Activated T-cell treated with anti-CD3 and anti-CD28 coated beads, Interleukin-2, amount 50 U/mL, for 24 hours (primary cell): ENCODE measurements around the gene PEX13.
"Not testable (repeated sequence)": the region's sequence is repeated elsewhere in the genome, so short reads cannot be mapped to it uniquely, and the experiment has no call there.

Experiments
- DNase-seq: peaks from one replicate; pipeline ENCODE4 v3.0.0-alpha.2; 2020
- H3K27ac Mint-ChIP-seq: 2 replicates; pipeline ENCODE4 v1.8.0; 2020; ENCODE audit warnings: mild to moderate bottlenecking, mixed read lengths
- H3K27me3 Mint-ChIP-seq: 2 replicates; pipeline ENCODE4 v1.8.0; 2020; ENCODE audit warnings: mixed read lengths
- H3K36me3 Mint-ChIP-seq: 2 replicates; pipeline ENCODE4 v1.8.0; 2020; ENCODE audit warnings: low read depth, mixed read lengths
- H3K4me1 Mint-ChIP-seq: 2 replicates; pipeline ENCODE4 v1.8.0; 2020; ENCODE audit warnings: low read depth, mixed read lengths
- H3K4me3 Mint-ChIP-seq: 2 replicates; pipeline ENCODE4 v1.8.0; 2020; ENCODE audit warnings: mild to moderate bottlenecking, moderate library complexity, mixed read lengths
- H3K9me3 Mint-ChIP-seq: 2 replicates; pipeline ENCODE4 v1.8.0; 2020; ENCODE audit warnings: mixed read lengths

Gene PEX13

DNA sequence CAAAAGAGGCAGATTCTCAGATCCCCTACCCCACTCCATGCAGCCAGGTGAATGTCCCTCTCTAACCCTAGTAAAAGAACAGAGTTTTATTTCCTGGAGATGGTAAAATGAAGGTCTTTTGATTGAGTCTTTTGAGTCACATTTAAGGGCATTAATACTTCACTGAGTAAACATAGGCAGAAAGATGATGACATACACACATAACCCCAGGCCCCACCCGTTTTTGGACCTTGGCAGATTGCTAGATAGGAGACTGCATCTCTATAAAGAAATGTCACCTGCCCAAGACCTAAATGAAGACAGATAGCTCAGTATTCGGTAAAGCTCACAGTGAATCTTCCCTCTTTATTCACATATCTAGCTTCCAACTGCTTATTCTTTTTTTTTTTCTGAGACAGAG, 28.3 kb upstream of the PEX13 start:
- Mint-ChIP-seq H3K4me1 (peaks cover 13% of the 10 kb centered on the region), H3K27ac (no peak overlapping the region), H3K9me3 (peaks cover 6% of the 10 kb centered on the region), H3K27me3 (no peaks in the 10 kb centered on the region), H3K4me3 (no peak overlapping the region), H3K36me3 (peaks cover 20% of the 10 kb centered on the region)
- no peak for DNase-seq

DNA sequence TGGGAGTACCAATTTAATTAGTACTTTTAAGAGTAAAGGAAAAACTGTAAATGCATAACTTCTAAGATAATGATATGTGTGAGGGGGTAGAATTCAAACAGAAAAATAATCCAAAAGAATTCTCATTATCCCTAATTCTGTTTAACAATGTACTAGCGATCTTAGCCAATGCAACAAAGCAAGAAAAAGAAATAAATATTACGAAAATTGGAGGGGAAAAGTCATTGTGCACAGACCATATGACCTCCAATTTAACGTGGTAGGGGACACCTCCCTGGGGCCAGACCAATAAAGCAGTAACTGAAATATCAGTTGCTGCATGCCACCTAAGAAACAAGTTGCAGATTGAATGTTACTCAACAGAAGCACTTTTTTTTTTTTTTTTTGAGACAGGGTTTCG, 25.9 kb upstream of the PEX13 start:
- no peak overlapping the region for H3K27ac Mint-ChIP-seq
- H3K4me3 Mint-ChIP-seq = no peak overlapping the region
- no peak for DNase-seq
- peaks cover 13% of the 10 kb centered on the region for H3K4me1 Mint-ChIP-seq
- H3K9me3 Mint-ChIP-seq = peaks cover 6% of the 10 kb centered on the region
- no peaks in the 10 kb centered on the region for H3K27me3 Mint-ChIP-seq
- H3K36me3 Mint-ChIP-seq = peaks cover 20% of the 10 kb centered on the region

DNA sequence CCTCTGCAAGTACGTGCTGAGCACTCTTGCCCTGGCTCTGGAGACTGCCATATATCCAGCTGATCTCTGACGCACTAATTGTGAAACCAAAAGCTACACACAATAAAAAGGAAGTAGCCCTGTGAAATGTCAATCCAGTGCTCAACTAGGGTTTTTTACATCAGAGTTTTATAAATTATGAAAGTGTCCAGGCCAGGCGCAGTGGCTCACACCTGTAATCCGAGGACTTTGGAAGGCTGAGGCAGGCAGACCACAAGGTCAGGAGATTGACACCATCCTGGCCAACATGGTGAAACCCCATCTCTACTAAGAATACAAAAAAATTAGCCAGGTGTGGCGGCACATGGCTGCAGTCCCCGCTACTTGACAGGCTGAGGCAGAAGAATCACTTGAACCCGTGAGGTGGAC, 24.5 kb upstream of the PEX13 start:
- H3K9me3 Mint-ChIP-seq = peaks cover 6% of the 10 kb centered on the region
- peak overlapping the region; percentile 67 for H3K27ac Mint-ChIP-seq
- peaks cover 18% of the 10 kb centered on the region for H3K36me3 Mint-ChIP-seq
- no peak overlapping the region for H3K4me3 Mint-ChIP-seq
- H3K27me3 Mint-ChIP-seq = no peaks in the 10 kb centered on the region
- H3K4me1 Mint-ChIP-seq = peaks cover 13% of the 10 kb centered on the region
- no peak for DNase-seq

DNA sequence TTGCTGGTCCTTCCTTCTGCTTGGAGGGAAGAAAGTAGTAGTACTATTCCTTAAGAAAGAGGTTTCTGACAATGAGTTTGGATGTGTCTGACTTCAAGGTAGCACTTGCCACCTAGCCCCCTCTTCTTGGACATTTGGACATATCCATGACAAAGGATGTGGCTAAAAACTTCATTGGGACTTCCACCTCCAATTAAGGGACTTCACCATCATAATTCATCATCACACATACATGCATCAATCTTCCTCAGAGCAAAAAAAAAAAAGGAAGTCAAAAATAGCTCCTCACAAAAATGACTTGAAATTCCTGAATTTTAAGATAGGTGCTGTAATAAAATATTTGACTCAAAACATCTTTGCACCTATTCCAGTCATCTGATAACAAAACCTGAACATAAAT, 23.4 kb upstream of the PEX13 start:
- no peak for DNase-seq
- no peaks in the 10 kb centered on the region for H3K27me3 Mint-ChIP-seq
- no peak overlapping the region for H3K27ac Mint-ChIP-seq
- H3K4me1 Mint-ChIP-seq = peaks cover 13% of the 10 kb centered on the region
- H3K36me3 Mint-ChIP-seq = peaks cover 18% of the 10 kb centered on the region
- H3K4me3 Mint-ChIP-seq = no peak overlapping the region
- peaks cover 6% of the 10 kb centered on the region for H3K9me3 Mint-ChIP-seq

DNA sequence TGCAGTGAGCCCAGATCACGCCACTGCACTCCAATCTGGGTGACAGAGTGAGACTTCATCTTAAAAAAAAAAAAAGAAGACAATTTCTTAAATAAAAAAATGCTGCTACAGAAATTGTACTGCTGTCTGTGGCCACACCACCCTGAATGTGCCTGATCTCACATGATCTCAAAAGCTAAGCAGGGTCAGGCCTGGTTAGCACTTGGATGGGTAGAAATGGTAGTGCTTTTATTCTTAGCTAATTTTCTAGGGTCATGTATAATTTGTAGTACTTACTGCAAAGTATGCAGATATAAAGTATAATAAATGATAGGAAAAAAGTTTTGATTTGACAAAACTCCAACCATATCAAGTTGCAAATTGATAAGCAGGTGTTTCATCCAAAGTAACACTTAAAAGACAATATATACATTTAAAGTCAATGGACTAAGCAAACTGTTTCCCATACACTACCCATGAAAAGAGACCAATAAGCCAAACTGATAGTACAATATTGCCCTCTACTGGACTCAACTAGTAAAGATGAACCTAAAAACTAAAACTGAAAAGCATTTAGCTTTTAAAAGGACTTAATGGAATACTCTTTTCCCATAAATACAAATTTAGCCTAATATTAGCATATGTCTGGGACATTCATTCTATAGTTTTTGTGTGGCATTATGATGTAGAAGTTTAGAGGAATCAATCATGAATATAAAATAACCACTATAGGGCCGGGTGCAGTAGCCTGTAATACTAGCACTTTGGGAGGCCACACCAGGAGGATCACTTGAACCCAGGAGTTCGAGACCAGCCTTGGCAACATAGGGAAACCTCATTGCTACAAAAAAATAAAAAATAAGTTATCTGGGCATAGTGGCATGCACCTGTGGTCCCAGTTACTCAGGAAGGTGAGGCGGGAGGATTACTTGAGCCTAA, 18.6 kb upstream of the PEX13 start:
- Mint-ChIP-seq H3K36me3 (peaks cover 2% of the 10 kb centered on the region), H3K4me1 (peaks cover 2% of the 10 kb centered on the region), H3K9me3 (no peaks in the 10 kb centered on the region), H3K4me3 (no peak overlapping the region), H3K27ac (no peak overlapping the region), H3K27me3 (no peaks in the 10 kb centered on the region)
- no peak for DNase-seq

DNA sequence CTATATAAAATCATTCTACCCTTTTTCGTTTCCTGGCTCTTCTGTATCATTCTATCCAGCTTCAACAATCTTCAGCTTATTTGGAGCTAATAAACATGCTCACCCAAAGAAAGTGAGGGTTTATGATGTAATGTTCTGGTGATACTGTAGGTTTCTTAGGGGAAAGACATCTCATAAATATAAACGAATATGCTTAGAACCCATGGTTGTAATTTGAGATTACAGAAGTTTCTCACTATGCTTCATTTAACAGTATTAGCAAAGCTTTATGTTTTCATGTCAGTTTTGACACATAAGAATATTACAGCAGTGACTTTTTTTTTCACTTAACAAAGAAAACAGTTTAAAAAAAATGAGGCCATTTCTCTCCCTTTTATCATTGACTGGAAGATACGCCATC, 11.8 kb upstream of the PEX13 start:
- no peak for DNase-seq
- no peaks in the 10 kb centered on the region for H3K9me3 Mint-ChIP-seq
- H3K36me3 Mint-ChIP-seq = peaks cover 12% of the 10 kb centered on the region
- no peak overlapping the region for H3K27ac Mint-ChIP-seq
- no peak overlapping the region for H3K4me3 Mint-ChIP-seq
- no peaks in the 10 kb centered on the region for H3K4me1 Mint-ChIP-seq
- no peaks in the 10 kb centered on the region for H3K27me3 Mint-ChIP-seq

DNA sequence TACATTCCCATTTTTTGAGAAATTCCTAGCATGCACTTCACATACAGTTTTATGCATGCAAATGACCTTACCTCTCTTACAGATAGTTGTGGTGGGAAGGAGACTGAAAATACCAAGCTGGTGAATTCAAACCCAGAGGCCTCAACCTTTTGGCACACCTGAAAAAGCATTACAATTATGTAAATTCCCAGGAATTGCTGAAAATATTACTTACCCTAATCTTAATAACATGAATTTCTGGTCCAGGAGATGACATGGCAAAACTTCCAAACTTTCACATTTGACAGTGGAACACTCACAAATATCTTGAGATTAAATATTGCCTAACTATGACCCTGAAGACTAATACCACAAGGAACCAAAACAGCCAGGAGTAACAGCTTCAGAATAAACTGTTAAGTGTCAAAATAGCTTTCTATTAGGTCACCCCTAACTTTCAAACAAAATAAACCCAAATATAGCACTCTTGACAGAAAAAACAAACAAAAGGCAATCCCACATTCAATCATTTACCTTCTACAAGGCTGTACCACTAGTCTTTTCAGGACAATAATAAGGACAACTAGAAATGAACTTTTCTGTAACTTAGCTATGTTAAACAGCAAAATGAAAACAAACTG, 10.9 kb upstream of the PEX13 start:
- H3K9me3 Mint-ChIP-seq = no peaks in the 10 kb centered on the region
- H3K4me1 Mint-ChIP-seq = peaks cover under 1% of the 10 kb centered on the region
- DNase-seq = no peak
- no peaks in the 10 kb centered on the region for H3K27me3 Mint-ChIP-seq
- no peak overlapping the region for H3K4me3 Mint-ChIP-seq
- peaks cover 13% of the 10 kb centered on the region for H3K36me3 Mint-ChIP-seq
- no peak overlapping the region for H3K27ac Mint-ChIP-seq

DNA sequence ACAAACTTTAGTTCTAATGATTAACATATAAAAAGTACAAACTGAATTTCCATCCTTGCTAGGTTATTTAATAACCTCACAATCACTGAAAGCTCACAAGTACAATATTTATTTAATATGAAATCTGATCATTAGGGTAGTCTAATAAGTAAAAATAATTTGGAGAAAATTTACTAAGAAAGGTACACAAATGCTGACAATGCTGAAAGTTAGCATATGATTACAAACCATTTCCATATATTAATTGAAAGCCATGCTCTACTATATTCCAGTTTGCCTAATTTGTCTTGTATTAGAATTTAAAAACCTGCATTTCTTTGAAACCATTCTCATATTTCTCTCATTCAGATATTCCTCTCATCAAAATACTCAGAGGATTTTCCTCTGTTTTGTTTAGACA, 8.2 kb upstream of the PEX13 start:
- Mint-ChIP-seq H3K9me3 (no peaks in the 10 kb centered on the region), H3K4me1 (peaks cover 17% of the 10 kb centered on the region), H3K27me3 (no peaks in the 10 kb centered on the region), H3K36me3 (peaks cover 12% of the 10 kb centered on the region), H3K27ac (no peak overlapping the region), H3K4me3 (no peak overlapping the region)
- DNase-seq = no peak

DNA sequence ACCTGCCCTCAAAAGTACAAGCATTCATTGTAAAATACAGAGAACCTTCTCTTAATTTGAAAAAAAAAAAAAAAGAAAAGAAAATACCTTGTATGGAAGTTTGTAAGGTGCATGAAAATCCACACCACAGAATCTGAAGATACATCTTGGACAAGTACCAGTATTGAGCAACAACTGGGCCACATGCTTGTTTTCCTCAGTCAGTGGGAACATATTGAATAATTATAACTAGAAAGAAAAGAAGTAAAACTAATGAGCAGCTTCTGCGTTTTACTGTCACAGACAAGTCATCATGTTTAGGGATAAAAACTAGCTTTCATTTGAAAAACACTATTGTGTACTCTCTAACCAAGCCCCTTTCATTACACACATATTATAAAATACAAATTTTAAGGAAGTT, 5.8 kb upstream of the PEX13 start:
- no peak for DNase-seq
- Mint-ChIP-seq H3K9me3 (no peaks in the 10 kb centered on the region), H3K4me1 (peaks cover 38% of the 10 kb centered on the region), H3K27me3 (no peaks in the 10 kb centered on the region), H3K27ac (peak overlapping the region; percentile 47), H3K4me3 (no peak overlapping the region), H3K36me3 (peaks cover 13% of the 10 kb centered on the region)

DNA sequence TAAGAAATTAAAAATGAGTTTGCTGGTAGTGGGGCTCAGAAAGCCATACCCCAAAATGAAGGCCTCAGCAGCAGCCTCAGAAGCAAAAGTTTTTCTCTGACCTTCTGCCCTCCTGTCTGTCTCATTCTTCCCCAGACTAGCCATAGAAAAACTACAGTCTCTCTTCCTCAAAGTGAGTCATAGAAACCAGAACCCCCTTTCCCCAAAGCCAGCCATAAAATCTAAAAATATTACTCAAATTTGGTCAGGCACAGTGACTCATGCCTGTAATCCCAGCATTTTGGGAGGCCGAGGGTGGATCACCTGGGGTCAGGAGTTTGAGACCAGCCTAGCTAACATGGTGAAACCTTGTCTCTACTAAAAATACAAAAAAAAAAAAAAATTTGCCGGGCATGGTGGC, 5.2 kb upstream of the PEX13 start:
- DNase-seq, H3K4me3 Mint-ChIP-seq, H3K9me3 Mint-ChIP-seq, H3K27me3 Mint-ChIP-seq: not testable (repeated sequence)
- Mint-ChIP-seq H3K4me1 (peaks cover 38% of the 10 kb centered on the region), H3K36me3 (peaks cover 19% of the 10 kb centered on the region), H3K27ac (peak overlapping the region; percentile 44)

DNA sequence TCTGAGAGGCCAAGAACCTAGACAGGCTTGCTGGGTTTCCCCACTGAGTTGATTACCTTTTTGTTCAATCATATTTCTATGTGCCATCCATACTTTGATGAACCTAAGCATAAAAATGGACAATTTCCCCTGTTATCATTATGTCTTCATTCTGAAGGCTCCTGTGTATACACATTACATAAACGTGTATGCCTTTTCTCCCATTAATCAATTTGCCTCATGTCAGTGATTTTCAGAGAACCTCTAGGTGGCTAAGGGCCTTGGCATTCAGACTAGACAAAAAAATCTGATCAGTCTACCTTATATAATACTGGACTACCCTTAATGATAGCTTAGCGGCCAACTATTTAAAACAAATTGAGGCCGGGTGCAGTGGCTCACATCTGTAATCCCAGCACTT, 4.1 kb upstream of the PEX13 start:
- no peaks in the 10 kb centered on the region for H3K9me3 Mint-ChIP-seq
- no peak overlapping the region for H3K4me3 Mint-ChIP-seq
- DNase-seq = no peak
- peaks cover 29% of the 10 kb centered on the region for H3K36me3 Mint-ChIP-seq
- no peaks in the 10 kb centered on the region for H3K27me3 Mint-ChIP-seq
- peaks cover 39% of the 10 kb centered on the region for H3K4me1 Mint-ChIP-seq
- H3K27ac Mint-ChIP-seq = peak overlapping the region; percentile 86

DNA sequence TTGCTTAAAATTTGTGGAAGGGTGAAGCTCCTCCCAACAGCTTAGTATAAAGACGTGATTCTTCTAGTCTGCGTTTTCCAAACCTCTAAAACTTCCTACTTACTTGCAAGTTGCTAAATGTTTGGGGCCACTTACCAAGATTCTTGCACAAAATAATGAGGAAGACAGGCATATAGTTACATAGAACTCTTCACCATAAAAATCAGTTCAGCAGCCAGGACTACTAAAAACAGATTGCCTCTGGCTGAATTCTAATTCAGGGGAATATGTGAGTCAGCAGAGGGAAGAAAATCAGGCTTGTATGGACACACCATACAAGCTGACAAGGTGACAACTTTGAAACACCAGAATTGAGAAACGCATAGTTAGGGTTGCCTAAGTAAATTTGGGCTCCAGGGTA, 2.8 kb upstream of the PEX13 start:
- no peaks in the 10 kb centered on the region for H3K9me3 Mint-ChIP-seq
- H3K27ac Mint-ChIP-seq = no peak overlapping the region
- peak overlapping the region; percentile 6 for H3K4me3 Mint-ChIP-seq
- H3K4me1 Mint-ChIP-seq = peaks cover 52% of the 10 kb centered on the region
- peaks cover 25% of the 10 kb centered on the region for H3K36me3 Mint-ChIP-seq
- no peak for DNase-seq
- no peaks in the 10 kb centered on the region for H3K27me3 Mint-ChIP-seq

DNA sequence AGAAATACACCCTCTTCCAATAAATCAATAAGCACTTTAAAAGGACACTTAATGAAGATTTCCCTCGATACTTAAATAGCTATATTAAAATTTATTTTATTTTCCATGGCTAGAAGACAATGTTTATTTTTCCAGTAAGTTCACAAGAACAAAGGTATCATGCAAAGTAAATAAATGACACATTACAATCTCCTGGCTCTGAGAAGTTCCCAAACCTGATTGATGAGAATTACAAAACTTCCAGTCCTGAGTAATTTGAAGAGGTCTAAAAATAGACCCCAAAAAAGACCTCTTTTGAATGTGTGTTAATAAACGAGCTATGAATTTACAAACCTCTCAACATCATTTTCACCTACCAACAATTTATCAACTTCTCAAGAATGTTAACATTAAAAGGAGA, 1.5 kb upstream of the PEX13 start:
- peak overlapping the region; percentile 98 for H3K27ac Mint-ChIP-seq

DNA sequence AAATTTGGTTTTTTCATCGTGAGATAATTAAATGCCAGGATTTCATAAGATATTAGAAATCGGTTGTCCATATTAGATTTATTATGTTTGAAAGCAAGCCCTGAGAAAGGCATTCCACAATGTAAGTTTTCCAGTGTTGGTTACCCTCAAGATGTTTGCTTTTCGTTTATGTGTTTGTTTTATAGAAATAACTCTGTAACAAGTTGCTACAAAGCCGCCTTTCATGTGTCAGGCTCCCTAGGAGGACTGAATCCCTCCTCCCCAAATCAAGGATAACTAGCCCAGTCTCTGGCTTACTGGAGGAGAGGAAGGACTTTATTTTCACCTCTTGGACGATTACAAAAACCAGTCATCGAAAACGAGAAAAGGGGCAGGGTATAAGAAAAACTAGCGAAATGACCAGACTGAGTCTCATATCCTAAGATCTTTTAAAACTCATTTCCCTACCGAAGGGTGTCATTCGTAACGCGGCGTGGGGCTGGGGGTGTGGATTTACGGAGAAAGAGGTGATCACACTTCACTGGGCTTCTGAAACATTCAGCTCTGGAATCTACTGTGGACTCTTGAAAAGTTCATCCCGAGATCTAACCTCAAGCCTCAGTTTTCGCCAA, 1.0 kb upstream of the PEX13 start:
- H3K4me1 Mint-ChIP-seq = peaks cover 61% of the 10 kb centered on the region
- no peak for DNase-seq
- H3K36me3 Mint-ChIP-seq = peaks cover 35% of the 10 kb centered on the region
- peak overlapping the region; percentile 97 for H3K4me3 Mint-ChIP-seq
- H3K27me3 Mint-ChIP-seq = no peaks in the 10 kb centered on the region
- H3K9me3 Mint-ChIP-seq = no peaks in the 10 kb centered on the region
- H3K27ac Mint-ChIP-seq = peak overlapping the region; percentile 98

More for the DNA sequence above, 1.5 kb upstream of the PEX13 start:
- H3K27me3 Mint-ChIP-seq = no peaks in the 10 kb centered on the region
- H3K9me3 Mint-ChIP-seq = no peaks in the 10 kb centered on the region
- peaks cover 30% of the 10 kb centered on the region for H3K36me3 Mint-ChIP-seq
- peak overlapping the region; percentile 97 for H3K4me3 Mint-ChIP-seq
- peaks cover 60% of the 10 kb centered on the region for H3K4me1 Mint-ChIP-seq
- DNase-seq = no peak
